Measurements from ENCODE around the gene KLRK1. TPM values are rescaled to one million over a fixed set of nuclear protein-coding genes. Genes with fewer than 3 reads are reported as not detected.
"Not testable (repeated sequence)": the region's sequence is repeated elsewhere in the genome, so short reads cannot be mapped to it uniquely, and the experiment has no call there.

Gene KLRK1
- total RNA-seq, 1 donor from 2014 or later = 0.46 TPM

DNA sequence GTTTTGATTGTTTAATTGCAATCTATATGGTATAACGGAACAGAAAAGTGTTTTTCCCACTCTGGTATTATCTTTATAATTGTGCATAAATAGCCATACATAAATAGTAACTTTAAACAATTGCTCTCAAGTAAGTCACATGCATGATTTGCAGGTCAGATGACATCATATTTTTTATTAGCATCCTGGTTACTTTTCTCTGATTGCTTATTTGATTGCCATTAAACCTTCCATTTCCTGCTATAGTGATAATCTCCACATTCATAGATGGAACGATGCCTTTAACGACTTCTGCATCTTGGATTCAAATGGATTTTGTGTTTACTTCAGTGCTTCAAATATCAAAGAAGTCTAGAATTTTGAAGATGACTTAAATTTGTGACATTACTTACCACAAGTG lies 3.5 kb upstream of the KLRK1 start:
- intact Hi-C loops (cut with DNase I) = no loop called here
- ATAC-seq (ENCODE audit: poor library complexity) = no peak

DNA sequence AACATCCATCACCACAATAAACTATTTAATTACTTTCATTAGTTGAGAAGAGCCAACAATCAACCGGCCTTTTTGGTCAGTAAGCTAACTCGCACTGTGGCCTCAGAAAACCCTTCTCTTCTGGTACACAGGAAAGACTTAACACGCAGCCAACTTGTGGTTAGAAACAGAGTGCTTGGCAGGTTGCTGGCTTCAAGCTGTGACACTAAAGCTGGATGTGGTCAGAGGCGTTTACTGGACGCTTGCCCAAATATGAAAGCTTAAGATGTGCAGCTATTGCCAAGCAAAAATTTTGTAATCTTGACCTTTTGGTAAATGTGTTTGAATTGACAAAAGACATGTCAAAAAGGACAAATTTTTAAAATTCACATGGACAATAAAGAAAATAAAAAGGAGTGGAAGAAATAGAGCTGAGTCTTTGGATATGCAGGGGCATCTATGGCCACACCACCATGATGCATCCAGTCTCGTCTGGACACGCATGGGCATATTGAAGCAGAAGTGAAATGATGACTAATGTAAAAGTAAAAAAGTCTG lies 2.6 kb upstream of the KLRK1 start:
- intact Hi-C loops (cut with DNase I) = no loop called here
- peak; percentile 89 for ATAC-seq (ENCODE audit: poor library complexity)
- peak; percentile 68 for DNase-seq

More for the DNA sequence above, 3.5 kb upstream of the KLRK1 start:
- DNase-seq = no peak

DNA sequence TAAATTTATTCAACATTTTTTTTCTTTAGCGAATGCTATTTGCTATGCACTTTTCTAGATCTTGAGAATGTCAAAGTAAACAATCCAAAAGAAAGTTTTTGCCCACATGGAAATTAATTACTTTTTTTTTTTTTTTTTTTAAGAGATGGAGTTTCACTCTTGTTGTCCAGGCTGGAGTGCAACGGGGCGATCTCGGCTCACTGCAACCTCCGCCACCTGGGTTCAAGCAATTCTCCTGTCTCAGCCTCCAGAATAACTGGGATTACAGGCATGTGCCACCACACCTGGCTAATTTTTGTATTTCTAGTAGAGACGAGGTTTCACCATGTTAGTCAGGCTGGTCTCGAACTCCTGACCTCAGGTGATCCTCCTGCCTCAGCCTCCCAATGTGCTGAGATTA lies 1.1 kb upstream of the KLRK1 start:
- ATAC-seq (ENCODE audit: poor library complexity); DNase-seq; intact Hi-C loops (cut with DNase I): not testable (repeated sequence)

DNA sequence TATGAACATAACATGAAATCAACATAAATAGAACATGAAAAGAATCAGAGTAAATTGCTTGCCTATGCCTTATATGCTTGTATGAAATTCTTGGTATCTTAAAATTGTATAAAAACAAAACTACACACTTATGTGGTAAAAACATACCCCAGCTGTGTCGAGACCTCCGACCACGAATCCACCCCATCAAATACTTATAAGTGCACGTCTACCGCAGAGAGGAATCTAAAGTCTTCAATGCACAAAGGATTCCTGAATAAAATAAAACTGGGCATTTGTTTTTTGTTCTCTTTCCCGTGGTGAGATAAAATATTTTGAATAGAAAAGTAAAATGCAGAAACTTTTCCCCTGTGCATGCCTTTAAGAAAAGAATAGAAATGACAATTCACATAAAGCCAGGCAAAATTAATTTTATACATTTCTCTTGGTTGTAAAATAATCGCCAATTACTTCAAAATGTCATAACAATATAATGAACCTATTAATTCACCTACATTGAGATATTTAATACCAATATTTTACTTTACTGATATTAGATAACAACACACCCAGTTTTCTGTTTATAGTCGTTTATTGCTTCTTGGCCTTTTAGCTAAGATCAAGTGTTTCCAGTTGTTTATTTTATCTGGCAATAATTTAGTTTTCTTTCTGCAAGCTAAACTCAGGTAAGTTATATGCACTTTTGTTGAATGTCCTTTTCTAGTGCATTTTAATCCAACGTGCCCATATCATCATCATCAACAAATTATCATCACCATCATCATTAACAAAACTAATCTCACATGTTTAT lies 1.0 kb downstream of the KLRK1 start:
- DNase-seq (no peak), ATAC-seq (ENCODE audit: poor library complexity) (no peak)
- intact Hi-C loops (cut with DNase I) = no loop called here

DNA sequence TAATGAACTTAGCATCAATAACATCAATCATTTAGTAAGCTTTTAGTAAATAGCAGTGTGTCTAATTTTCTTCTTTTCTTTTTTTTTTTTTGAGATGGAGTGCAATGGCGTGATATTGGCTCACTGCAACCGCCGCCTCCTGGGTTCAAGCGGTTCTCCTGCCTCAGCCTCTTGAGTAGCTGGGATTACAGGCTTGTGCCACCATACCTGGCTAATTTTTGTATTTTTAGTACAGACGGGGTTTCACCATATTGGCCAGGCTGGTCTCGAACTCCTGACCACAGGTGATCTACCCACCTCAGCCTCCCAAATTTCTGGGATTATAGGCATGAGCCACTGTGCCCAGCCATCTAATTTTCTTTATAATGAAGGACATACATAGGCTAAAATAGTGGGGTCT lies 2.3 kb downstream of the KLRK1 start:
- DNase-seq; ATAC-seq (ENCODE audit: poor library complexity); intact Hi-C loops (cut with DNase I): not testable (repeated sequence)

DNA sequence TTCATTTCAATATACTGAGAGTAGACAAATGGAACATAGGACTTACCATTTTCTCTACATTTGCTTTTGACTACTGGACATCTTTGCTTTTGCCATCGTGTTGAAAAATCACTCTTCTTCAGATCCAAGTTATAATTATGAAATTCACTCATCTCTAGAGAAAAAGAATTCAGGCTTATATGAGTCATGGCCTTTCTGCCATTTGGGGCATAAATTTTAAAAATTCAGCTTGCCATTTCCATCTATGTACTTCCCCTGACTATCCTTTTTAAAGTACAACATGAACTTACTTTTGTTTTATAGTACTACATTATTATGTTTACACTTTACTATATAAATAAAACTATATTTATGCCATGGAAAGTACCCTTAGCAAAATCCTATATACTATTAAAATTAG lies 3.0 kb downstream of the KLRK1 start:
- no peak for ATAC-seq (ENCODE audit: poor library complexity)
- intact Hi-C loops (cut with DNase I) = no loop called here
- DNase-seq = no peak

DNA sequence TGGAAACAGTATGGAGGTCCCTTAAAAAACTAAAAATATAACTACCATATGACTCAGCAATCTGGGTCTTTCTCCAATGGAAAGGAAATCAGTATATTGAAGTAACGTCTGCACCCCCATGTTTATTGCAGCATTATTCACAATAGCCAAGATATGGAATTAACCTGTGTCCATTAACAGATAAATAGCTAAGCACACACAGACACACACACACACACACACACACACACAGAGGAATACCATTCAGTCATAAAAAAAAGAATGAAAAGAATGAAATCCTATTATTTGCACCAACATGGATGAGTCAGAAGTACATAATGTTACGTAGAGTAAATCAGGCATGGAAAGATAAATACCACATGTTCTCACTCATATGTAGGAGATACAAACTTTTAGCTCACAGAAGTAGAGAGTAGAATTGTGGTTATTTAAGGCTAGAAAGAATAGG lies 4.7 kb downstream of the KLRK1 start:
- ATAC-seq (ENCODE audit: poor library complexity) (no peak), DNase-seq (no peak)
- intact Hi-C loops (cut with DNase I) = no loop called here

DNA sequence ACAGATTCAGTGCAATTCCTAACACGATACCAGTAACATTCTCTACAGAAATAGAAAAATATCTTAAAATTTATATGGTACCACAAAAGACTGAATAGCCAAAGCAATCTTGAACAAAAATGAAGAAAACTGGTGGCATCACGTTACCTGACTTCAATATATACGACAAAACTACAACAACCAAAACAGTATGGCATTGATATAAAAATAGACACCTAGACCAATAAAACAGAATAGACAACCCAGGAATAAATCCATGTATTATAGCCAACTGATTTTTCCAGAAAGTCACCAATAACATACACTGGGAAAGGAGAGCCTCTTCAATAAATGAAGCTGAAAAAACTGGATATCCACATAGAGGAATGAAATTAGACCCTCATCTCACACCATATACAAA lies 5.7 kb downstream of the KLRK1 start:
- DNase-seq (no peak), ATAC-seq (ENCODE audit: poor library complexity) (no peak)
- intact Hi-C loops (cut with DNase I) = no loop called here

DNA sequence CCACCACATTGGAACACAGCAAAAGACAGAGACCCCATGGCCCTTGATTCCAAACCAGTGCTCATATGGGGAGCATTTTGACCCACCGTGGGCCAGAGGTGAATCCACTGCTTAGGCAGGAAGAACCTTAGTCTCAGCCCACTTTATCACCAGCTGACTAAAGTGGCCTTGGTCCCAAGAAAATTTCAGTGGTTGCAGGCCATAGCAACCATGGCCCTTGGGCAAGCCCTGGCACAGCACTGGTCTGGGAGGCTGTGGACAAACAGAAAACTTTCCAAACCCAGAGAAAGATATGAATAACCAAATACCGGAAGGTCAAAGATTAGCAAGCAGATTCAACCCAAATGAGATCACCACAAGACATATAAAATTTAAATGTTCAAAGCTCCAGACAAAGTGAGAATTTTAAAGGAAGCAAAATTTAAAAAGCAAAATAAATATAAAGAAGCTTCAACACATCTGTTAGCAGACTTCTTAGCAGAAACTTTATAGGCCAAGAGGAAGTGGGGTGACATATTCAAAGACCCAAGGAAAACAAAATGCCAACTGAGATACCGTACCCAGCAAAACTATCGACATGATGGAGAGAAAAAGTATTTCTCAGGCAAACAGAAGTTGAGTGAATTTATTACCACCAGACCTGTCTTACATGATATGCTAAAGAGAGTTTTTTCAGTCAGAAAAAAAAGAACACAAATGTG lies 7.8 kb downstream of the KLRK1 start:
- ATAC-seq (ENCODE audit: poor library complexity) (no peak), DNase-seq (no peak)
- intact Hi-C loops (cut with DNase I) = no loop called here

DNA sequence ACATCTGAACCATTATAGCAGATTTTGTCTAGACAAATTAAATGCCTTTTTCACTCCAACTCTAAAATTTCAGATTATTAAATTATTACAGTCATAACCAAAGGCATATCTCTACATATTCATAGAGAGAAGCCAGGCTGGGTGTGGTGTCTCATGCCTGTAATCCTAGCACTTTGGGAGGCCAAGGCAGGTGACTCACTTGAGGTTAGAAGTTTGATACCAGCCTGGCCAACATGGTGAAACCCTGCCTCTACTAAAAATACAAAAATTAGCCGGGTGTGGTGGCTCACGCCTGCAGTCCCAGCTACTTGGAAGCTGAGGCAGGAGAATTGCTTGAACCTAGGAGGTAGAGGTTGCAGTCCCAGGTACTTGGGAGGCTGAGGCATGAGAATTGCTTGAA lies 11.1 kb downstream of the KLRK1 start:
- ATAC-seq (ENCODE audit: poor library complexity); intact Hi-C loops (cut with DNase I); DNase-seq: not testable (repeated sequence)

DNA sequence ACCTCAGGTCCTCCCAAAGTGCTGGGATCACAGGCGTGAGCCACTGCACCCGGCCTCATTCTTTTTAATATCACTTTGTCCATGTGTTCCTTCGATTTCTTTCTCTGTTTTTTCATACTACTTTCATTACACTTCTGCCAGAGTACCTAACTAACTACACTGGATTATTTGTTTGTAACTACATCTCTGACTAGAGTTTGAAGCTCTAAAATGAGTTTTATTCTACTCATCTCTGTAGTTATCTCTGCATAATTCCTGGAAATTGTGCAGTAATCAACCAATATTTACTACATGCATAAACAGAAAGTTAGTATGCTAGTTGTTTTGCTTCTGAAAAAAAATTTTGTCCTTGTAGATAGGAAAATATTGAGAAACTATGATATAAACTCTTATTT lies 15.2 kb downstream of the KLRK1 start:
- intact Hi-C loops (cut with DNase I) = no loop called here
- no peak for ATAC-seq (ENCODE audit: poor library complexity)
- no peak for DNase-seq

DNA sequence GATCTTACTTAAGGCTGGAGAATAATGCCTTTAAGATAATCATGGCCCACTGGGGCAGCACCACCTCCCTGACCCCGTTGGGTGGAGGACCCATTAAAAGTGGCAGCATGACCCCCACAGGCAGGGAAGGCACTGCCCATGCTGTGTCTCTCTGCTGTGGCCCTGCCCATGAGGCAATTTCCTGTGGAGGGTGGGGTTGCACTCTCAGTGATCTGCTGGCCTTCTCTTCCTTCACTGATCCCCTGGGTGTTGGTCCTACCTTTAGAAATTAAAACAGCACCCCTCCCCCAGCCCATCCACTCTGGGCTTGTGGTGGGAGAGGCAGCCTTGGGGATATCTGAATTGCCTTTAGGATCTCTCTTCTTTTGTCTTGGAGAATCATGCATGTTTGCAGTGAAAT lies 17.3 kb downstream of the KLRK1 start:
- intact Hi-C loops (cut with DNase I) = no loop called here
- peak; percentile 70 for ATAC-seq (ENCODE audit: poor library complexity)
- DNase-seq = no peak

DNA sequence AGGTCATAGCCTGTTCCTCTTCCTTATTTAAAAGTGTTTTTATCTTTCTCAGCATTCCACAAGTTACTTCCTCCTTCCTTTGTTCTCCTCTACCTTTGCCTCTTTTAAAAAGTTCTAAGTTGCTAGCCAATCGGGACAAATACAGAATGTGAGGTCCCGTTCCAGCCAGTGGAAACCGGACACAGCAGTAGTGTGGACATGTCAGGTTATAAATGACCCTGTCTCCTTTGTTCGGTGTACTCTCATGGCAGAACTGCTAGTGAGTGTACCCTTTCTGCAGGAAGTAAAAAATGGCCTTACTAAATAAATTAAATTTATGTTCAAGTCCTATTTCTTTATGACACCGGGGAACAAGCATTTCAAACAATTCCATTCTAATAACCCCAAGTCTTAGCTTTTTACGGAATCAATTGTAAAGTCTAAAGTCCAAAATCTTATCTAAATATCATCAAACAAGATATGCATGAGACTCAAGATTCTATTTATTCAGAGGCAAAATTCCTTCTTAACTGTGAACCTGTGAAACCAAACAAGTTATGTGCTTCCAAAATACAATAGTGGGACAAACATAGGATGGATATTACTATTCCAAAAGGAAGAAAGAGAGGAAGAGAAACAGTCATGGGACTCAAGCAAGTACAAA lies 17.8 kb downstream of the KLRK1 start:
- intact Hi-C loops (cut with DNase I); ATAC-seq (ENCODE audit: poor library complexity): not testable (repeated sequence)

DNA sequence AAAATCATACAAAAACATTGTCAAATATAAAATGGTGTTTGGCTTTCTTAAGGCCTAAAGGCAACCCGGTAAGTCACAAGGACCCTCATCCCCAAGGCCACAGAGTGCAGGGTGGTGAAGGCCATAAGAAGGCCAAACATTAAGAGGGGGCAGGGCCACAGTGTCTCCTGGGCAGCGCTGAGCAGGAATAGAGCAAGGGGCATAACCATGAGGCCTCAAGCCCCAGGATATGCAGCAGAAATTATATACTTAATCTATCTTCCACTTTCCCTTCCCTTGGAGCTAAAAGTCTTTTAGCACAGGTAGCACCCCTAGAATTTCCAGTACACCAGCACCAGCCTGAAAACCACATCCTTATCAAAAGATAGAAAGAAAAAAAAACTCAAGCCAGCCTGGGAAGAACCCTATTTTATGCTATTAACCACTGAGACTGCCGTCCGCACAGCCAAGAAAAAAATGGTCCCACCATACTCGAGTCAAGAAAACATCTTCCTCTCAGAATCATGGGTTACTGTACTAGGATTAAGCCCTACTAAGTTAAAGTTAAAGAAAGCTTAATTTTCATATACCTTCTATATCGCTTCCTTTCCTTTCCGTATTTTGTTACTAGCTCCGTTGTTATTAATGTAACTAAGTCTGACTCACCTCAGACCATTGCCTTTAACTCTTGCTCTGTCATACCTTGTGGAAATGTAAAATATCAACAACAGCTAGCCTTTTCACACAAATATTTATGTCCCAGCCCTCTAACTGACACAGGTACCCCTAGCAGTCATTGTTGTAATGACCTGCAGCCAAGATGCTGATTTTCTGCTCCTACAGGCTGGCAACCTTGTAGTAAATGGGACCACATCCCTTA lies 20.1 kb downstream of the KLRK1 start:
- intact Hi-C loops (cut with DNase I) = loop anchor here (10.0 kb wide), 1 partner anchor 155 kb away; the partner anchor contains the start of gene GABARAPL1
- DNase-seq = no peak
- no peak for ATAC-seq (ENCODE audit: poor library complexity)

More for the DNA sequence above, 17.8 kb downstream of the KLRK1 start:
- DNase-seq = not testable (repeated sequence)

DNA sequence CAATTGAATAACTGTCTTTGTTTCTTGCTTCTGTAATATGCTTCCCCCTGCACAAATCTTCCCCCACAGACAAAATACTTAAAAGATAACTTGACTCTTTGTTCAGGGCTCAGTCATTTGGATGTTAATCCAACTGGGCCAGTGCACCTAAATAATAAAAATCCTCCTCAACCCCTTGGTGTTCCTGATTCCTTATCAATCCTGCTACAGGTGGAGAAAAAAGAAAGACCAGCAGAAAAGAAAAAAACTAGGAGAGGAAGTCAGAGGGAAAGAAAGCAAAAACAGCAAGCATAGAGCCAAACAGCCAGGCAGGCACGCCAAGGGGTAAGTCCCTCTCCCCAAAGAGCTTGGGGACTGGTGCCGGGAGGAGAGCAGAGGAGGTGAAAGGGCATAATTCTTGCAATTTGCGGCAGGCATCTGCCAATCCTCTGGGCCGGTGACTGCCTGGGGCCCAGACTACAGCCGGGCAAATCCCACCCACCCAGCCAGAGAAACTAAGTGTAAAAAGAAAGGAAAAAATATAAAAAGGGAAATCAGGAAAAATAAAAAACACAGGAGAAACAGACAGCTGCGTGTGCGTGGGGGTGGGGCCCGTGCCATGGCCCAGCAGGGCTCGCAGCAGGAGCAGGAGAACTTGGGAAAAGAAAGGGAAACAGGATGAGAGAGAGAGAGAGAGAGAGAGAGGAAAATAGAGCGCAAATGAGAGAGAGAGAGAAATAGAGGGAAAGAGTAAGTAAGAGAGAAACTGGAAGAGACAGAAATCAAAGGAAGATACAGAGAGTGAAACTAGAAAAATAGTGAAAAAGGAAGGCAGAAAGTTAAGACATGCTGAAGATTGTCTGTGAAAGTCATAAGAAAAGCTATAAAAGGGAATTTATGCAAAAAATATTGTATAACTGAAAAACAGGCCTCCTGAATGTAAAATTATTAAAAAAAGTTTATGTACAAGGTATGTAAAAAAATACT lies 21.4 kb downstream of the KLRK1 start:
- intact Hi-C loops (cut with DNase I) = loop anchor here (10.0 kb wide), 1 partner anchor 154 kb away; the partner anchor contains the start of gene GABARAPL1
- ATAC-seq (ENCODE audit: poor library complexity) = no peak
- DNase-seq = no peak

DNA sequence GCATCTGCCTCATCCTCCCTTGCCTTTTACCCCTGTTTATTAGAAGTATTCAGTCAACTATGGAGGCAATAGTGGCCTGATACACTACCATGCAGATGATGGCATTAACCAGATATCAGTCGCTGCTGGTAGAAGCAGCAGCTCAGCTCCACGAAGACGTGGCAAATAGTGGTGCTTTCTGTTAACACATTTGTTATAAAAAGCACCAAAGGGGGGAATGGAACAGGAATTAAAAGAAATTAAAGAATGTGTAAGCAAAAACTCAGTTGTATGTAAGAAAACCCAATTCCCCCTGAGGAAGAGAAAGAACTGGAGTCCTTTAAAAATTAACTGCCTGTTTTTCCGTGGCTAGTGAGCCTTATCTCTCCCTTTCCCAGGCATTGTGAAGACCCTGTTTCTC lies 22.1 kb downstream of the KLRK1 start:
- ATAC-seq (ENCODE audit: poor library complexity); DNase-seq: not testable (repeated sequence)
- intact Hi-C loops (cut with DNase I) = loop anchor here (10.0 kb wide), 1 partner anchor 153 kb away; the partner anchor contains the start of gene GABARAPL1

DNA sequence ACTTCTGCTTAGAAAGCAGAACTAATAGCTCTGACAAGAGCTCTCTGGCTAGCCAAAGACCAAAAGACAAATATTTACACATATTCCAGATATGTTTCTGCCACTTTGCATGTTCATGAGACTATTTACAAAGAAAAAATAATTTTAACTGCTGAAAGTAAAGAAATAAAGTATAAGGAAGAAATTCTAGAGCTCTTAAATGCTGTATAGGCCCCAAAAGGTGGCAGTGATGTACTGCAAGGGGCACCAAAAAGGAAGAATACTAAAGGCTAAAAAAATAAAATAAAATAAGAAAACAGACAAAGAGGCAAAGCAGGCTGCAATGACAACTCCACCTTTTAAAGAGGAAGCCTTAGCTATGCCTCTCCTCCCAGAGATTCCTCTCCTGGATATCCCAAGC lies 23.0 kb downstream of the KLRK1 start:
- intact Hi-C loops (cut with DNase I) = loop anchor here (10.0 kb wide), 1 partner anchor 152 kb away; the partner anchor contains the start of gene GABARAPL1
- ATAC-seq (ENCODE audit: poor library complexity) = no peak
- no peak for DNase-seq
